T-helper 1 cell (primary cell): ENCODE data around the gene SGTB.
"Not testable (repeated sequence)": the region's sequence is repeated elsewhere in the genome, so short reads cannot be mapped to it uniquely, and the experiment has no call there.

Experiments used
- DNase-seq, 5 donors: peaks; one replicate each; pipeline ENCODE4 v3.0.0-alpha.2; 2012 to 2020

The SGTB gene

DNA sequence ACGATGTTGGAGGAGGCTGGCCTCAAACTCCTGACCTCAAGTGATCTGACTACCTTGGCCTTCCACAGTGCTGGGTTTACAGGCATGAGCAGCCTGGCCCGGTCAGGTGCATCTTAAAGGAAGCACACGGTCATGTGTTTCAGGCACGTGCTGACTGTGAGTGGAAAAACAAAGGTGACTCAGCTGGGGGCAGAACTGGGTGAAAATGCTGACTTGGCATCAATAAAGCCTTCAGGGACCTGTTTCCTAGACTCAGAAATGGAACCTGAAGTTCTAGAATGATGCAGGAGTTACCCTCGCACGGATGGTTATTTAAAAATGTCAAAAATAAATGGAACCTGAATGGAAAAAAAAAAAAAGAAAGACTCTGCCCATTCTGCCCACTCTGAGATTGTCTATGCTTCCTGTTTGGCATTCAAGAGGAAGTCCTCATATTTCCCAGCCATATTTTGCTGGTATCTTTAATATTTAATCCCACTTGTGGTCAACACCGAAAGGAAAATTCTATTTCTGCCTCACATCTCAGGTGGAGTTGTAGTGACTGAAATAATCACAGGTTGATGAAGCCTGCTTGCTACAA, 12.4 kb upstream of the SGTB start:
- DNase-seq = not testable (repeated sequence)

DNA sequence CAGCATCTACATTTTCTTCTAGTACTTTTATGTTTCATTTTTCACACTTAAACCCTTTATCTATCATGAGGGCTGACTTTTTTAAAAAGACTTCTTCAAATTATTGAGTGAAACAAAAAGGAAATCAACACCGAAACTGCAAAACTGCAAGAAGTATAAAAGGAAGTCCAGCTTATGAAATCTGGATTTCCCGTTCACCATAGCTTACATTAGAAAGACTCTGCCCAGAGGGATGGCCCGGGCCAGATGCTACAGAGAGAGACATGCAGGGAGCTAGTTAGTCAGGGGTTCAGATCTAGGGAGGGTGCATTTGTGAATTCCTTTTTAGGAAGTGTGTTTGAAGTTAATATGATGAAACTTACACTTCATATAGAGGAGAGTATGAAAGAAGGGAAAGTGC, 10.1 kb upstream of the SGTB start:
- DNase-seq = not testable (repeated sequence)

DNA sequence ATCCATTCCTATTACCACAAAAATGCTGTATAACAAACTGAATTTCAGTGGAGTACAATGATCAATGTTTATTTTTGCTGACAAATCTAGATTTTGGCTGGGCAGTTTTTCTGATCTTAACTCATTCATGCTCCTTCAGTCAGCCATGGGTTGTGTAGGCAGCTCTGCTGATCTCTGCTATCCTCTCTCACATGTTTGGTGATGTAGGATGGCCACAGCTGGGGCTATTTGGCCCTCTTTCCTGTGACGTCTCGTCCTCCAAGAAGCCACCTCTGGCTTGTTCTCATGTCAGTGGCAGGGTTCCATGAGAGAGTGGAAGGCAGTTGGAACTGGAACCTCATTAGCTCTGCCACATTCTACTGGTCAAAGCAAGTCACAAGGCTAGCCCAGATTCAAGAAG, 9.0 kb upstream of the SGTB start:
- DNase-seq = no peak

DNA sequence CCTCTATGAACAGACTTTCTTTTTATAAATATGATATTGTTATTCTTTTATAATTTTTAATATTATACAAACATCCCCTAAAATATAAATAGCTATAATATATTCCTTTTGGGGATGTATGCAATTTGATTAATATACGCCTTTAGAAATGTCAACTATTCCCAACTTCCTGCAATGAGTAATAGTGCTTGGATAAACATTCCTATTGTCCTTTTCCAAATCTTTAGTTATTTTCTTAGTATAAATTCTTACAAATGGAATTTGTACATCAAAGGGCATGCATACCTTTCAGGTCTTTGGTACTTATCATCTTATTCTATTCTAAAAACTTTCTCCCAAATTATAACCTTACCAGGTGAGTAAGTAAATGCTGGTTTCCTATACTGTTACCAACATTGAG, 6.3 kb upstream of the SGTB start:
- no peak for DNase-seq

DNA sequence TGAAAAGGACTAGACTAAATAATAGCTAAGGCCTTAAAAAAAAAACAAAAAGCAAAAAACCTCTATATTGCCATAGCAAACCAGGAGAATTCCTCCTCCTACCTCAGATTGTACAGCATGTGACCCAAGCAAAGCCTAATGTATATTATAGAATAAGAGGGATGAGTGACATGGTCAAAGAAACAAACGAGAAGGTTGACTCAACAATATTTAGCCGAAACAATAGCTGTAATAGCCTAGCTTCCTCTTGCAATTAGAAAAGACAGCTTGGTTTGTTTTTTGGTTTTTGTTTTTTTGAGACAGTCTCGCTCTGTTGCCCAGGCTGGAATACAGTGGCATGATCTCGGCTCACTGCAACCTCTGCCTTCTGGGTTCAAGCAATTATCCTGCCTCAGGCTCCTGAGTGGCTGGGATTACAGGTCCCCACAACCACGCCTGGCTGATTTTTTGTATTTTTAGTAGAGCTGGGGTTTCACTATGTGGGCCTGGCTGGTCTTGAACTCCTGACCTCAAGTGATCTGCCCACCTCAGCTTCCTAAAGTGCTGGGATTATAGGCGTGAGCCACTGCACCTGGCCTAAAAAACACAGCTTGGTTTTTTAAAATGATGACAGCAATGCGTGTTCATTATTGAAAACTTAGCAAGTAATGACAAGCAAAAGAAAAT, 5.7 kb upstream of the SGTB start:
- DNase-seq = no peak

DNA sequence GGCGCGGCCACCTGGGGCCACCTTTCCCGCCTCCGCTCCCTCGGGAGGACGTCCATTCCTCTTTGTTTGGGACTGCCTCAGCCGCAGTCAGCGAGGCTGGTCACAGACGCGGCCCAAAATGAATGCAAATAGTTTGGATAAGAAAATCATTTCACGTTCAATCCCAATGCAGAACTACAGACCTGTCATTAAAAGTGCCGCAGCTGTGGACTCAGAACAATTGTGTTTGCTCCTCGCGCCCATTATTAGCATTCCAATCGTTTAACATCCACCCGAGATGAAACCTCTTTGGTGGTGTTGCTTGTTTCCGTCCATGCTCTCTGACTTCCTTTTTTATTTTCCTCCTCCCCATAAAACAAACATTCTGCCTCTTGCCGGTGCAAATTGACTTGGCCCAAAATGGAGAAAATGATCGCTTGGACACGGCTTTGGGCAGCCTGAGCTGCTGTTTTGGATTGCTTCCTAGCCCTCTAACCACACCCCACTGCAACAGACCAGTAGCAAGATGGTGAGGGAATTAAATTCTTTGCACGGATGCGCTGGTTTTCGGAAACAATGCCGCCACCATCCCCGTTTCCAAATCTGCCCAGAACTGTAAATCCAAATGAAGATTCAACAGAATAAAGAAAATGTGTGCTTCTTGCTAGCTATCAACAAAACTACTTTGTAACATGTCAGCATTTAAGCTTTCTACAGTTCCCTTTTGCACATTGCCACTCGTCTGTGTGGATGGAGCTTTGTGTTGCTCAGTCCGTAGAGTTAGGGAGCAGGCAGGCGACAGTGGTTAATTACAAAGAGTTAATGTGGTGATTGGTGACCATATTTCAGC, 880 bp upstream of the SGTB start:
- DNase-seq = no peak

DNA sequence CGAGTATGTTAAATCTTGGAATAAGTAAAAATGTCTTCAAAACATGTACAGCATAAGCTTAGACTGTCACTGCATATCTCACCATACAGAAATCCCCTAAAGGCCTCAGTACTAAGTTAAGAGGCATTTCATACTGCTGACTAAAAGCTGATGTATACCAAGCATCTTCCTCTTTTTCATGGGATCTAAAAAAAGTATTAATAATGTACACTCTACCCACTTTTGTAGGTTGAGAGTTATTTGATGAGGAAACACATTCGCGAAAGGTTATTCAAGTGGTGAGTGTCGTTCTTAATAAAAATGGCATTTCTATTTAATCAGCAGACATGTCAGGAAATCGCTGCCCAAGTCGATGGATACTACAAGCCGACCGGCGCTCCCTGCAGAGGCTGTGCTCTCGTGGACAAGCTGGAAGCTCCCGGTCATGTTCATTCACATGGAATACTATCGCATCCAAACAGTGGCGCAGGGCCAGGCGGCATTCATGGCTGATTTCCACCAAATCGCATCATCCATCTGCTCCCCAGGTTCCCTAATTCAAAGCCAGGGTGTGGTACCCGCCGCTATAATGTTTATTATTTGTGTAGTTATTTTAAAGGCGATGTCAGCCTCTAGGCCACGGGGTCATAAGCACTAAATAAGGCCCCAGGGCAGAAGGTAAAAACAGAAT, 724 bp downstream of the SGTB start:
- DNase-seq = peak in 1 of 5 donors; percentile 28

DNA sequence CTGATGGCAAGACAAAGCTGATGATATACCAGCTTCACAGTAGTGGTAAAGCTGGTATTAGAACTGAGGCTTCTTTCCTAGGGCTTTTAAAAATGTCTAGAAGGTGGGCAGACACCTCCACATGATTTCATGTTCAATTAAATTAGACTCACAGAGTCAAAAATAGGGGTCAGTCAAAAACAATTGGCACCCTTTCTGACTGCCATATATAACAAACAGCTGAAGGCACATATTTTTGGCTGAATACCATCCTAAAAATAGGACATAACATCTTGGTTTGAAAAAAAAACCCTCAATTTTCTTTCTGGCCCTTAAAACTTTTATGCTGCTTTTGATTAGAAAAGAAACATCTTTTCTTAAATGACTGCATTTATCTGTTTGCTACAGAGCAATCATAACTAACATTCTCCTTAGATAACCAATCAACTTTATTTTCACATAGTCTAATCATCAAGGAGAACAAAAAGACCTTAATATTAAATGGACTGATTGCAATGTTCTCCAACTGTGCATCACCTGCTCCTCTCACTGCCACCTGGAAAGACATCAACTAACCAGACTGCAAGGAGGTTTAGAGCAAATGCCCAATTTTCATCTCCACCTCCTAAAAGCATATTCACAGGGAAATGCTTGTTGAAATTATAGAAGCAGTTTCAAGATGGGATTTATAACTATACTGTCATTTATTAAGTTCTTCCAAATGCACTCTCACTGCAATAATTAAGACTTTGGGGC, 3.2 kb downstream of the SGTB start:
- no peak for DNase-seq

DNA sequence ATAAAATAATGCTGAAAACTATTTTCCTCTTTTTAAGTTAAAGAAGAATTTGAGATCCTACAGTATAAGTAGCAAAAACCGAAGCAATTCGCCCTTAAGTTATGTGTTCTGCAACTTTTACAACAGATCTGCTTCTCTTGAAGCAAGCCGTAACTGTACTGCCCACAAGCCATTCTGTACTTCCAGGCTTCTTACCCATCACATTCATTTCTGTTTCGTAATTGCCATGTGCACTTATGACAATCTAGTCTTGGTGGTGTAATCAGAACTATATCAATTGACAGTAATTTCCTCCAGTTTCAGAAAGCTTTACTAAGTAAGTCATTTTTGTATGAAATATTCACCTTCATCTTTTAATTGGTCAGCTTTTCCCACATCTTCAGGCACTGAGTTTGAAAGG, 13.8 kb downstream of the SGTB start:
- DNase-seq = no peak

DNA sequence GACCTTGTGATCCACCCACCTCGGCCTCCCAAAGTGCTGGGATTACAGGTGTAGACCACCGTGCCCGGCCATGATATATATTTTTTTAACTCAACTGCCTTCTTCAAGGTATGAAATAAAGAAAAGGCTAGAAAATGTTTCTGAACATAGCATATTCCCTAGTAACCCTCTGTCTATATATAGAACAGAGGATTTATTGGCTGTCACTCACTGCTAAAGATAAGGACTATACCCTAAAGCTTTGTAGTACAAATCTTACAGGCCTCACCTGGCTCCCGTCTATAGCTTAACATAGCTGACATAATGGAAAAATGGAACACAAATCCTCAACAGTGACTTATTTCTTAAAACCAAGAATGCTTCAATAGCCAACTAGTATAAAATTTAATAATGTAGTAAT, 14.2 kb downstream of the SGTB start:
- no peak for DNase-seq

DNA sequence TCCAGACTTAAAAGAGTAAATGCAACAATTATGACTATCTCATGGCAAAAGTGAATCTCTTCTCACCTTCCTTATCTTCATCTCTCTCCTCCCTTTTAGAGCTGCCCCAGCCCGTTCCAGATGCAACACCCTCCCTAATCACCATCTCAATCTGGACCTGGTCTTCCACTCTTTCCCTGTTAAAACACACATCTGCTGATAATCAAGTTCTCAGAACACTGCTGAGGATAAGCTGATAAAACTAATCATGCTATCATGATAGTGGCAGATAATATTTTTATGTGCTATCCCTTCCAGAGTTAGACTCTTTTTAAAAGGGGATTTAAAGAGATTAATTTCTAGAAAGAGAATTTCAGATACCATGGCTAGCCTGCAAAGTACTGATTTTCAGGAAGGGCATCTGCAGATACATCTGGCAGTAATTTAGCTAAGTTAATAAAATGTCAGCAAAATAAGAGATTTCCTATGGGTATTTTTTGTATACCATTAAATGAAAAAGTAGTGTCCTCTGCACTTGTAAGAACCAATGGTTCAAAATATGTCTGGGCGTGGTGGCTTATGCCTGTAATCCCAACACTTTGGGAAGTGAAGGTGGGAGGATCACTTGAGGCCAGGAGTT, 17.2 kb downstream of the SGTB start:
- DNase-seq = no peak

DNA sequence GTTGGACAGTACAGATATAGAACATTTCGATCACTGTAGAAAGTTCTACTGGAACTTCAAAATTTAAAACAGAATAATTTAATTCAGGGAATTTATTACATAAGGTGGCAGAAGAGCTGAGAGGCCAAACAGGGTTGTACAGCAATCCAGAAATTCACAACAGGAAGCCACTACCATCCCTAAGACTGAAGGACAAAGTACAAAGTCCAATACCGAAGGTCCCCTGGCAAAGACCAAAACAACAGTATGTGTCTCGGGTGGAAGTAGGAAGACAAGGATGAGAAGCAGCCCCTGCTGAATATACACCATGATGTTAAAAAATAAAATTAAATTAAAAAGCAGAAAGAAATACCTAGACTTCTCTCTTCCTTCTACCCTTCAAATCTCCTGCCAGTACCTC, 19.9 kb downstream of the SGTB start:
- no peak for DNase-seq

DNA sequence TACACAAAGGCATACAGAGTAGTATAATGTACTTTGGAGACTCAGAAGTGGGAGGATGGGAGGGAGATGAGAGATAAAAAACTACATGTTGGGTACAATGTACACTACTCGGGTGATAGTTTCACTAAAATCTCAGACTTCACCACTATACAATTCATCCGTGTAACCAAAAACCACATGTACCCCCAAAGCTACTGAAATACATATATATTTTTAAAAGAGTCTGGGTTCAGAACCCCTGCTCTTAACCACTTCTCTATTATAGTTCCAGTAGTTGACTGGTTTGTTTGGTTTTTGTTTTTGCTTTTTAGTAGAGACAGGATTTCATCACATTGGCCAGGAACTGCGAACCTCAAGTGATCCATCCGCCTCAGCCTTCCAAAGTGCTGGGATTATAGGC, 22.6 kb downstream of the SGTB start:
- DNase-seq = no peak

DNA sequence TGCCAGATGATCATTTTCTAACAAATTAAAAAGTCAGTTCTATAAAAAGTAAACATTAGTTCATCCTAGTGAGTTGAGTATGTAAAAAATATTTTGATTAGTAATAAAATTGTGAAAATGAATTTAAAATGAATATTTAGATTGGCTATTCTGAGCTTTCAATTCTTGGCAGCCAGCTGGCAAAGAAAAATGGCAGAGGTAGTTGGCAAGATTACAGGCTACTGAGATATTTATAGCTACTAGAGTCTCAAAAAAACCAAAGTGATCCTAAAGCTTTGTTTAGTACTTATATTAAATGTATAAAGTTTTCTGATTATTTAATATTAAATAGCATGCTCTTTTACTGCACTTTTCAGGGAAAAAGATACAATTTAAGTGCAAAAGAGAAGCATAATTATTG, 25.0 kb downstream of the SGTB start:
- no peak for DNase-seq

DNA sequence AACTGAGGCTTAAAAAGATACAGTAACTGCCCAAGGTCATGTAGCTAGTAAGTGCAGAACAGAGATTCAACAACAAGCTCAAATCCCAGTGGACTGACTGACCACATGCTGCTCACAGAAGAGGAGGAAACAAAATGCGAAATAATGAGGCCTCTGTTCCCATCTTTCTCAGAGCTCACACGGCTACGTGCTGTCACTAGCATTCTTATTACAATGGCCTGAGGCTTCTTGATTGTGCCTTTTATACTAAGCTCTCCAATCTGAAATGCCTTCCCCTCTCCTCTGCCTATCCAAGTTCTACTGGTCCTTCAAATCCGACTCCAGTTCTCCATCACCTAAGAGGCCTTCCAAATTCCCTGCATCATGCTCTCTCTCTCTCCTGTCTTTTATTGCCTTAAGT, 26.0 kb downstream of the SGTB start:
- no peak for DNase-seq

DNA sequence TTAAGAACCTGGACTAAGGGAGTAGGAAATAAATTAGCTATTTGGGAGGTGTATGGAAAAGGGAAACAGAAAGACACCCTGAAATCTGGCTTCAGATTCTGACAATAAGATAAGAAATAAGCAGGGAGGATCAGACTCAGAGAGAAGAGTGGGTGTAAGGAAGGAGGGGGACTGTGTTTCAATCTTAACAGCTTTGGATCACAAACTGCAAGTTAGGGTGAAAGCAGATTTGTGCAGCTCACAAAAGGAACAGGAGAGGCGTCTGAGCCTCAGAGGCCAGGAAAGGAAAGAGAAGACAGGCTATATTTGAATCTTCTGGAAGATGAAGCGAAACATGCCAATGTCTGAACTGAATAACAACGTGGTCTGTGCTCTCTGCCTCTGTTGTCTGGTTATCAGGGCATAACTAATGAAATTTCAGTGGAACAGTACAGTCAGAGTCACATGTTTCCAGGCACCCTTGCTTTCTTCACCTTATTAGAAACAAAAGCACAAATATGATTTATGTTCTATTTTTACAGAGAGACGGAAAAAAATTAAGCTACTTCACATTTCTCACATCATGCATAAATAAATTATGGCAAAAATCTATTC, 26.6 kb downstream of the SGTB start:
- no peak for DNase-seq

DNA sequence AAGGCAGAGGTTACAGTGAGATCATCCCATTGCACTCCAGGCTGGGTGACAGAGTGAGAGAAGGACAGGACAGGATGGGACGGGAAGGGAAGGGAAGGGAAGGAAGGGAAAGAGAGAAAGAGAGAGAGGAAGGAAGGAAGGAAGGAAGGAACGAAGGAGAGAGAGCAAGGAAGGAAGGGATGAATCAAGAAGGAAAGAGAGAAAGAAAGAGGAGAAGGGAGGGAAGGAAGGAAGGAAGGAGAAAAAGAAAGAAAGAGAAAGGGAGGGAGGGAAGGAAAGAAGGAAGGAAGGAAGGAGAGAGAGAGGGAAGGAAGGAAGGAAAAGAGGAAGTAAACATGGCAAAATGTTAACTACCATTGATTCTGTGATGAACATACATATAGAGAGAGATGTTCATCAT, 28.8 kb downstream of the SGTB start:
- no peak for DNase-seq

DNA sequence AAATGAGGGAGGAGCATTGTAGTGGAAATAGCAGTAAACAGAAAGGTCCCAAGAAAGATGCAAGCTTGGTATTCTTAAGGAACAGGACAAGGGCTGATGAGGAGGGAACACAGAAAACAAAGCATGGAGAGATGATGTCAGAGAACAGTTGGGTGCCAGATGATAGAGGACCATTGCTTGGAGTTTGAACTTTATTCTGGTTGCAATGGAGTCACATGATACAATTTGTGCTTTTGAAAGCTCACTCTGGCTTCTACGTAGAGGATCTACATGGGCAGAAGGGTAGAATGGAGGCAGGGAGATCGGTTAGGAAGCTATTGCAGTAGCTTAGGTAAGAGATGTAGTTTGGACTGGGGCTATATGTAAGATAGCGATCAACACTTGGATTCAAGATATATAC, 39.8 kb downstream of the SGTB start:
- no peak for DNase-seq

DNA sequence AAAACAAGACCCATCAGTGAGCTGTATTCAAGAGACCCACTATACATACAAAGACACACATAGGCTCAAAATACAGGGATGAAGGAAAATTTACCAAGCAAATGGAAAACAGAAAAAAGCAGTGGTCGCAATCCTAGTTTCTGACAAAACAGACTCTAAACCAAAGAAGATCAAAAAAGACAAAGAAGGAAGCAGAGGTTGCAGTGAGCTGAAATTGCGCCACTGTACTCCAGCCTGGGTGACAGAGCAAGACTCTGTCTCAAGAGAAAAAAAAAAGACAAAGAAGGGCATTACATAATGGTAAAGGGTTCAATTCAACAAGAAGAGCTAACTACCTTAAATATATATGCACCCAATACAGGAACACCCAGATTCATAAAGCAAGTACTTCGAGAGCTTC, 45.9 kb downstream of the SGTB start:
- not testable (repeated sequence) for DNase-seq

DNA sequence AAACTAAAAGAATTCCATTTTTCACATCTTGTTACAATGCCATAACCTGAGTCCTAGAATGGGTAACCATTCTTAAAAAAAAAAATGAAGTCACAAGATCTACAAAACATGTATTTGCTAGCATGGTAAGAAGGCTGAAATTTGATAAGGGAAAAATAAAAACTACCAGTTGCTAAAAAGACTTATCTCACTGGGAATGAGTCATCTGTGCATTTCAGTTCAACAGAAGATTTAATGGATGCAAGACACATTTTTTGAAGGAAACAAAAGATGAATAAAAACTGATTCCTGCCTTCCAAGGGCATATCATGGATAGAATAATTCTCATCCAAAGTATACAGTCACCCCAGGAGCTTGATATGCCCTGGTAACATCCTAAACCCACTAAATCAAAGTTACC, 47.2 kb downstream of the SGTB start:
- DNase-seq = no peak

DNA sequence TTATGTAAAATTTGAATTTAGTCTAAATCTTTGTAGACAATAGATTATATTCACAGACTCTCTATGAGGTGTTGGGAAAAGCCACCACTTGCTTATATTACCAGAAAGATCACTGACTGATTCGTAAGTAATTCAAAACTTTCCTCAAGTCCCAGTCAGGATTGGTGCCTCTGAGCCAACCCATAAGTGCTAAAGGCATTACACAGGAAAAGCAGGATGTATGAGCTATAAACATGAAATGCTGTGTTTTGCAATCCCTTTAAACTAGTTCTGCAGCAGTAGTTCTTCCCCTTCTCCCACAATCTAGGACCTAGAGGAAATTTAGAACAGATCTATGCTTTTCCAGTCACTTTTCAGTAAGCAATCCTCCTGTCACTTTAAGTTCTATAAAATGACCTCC, 49.1 kb downstream of the SGTB start:
- DNase-seq = no peak

DNA sequence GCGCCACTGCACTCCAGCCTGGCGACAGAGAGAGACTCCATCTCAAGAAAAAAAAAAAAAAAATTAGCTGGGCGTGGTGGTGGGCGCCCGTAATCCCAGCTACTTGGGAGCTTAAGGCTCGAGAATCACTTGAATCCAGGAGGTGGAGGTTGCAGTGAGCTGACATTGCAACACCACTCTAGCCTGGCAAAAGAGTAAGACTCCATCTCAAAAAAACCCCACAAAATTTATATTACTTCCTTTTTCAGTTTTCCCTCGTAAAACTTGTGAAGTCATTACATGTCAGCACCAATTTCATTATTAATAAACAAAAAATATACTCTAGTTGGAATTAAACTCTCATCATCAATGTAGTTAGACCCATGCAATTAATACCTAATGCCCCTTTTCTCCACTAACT, 53.2 kb downstream of the SGTB start:
- no peak for DNase-seq
